ENCODE measurements around the gene CHURC1.

CHURC1 gene

DNA sequence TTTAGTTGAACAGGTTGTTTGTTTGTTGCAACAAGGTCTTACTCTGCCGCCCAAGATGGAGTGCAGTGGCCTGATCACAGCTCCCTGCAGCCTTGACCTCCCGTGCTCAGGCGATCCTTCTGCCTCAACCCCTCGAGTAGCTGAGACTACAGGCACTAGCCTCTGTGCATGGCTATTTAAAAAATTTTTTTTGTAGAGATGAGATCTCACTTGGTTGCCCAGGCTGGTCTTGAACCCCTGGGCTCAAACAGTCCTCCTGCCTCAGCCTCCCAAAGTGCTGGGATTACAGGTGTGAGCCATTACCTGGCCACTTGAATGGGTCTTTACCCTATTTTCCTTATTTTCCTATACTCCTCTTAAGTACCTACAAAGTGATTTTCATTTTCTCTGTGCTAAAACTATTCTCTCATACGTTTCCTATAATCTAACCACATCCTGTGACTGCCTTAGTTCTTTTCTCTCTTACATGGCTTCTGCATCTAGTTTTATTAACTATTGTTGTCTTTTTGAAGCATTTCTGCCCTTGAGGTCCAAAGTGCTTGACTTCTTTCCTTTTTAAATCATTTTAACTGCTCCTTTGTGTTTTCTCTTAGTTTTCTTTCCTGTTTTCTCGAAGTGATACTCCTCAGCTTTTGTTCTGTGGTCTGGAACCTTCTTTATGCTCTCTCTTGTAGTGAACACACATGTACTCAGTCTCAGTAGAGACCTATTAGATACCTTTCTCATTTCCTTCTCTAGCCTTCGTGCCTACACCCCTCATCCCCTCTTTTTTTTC is 14.2 kb downstream of the CHURC1 start:
- no peak for DNase-seq (ENCODE audit: extremely low read depth, low read depth)
- TF ChIP-seq, protein P1, sequence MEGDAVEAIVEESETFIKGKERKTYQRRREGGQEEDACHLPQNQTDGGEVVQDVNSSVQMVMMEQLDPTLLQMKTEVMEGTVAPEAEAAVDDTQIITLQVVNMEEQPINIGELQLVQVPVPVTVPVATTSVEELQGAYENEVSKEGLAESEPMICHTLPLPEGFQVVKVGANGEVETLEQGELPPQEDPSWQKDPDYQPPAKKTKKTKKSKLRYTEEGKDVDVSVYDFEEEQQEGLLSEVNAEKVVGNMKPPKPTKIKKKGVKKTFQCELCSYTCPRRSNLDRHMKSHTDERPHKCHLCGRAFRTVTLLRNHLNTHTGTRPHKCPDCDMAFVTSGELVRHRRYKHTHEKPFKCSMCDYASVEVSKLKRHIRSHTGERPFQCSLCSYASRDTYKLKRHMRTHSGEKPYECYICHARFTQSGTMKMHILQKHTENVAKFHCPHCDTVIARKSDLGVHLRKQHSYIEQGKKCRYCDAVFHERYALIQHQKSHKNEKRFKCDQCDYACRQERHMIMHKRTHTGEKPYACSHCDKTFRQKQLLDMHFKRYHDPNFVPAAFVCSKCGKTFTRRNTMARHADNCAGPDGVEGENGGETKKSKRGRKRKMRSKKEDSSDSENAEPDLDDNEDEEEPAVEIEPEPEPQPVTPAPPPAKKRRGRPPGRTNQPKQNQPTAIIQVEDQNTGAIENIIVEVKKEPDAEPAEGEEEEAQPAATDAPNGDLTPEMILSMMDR (IDR thresholded peaks at IDR 0.05; ENCODE audit: low read depth, low read length, missing control alignments), result no peak
- H3K4me3 ChIP-seq (replicated peaks; ENCODE audit: low read depth, low read length), result no peak overlapping the region

DNA sequence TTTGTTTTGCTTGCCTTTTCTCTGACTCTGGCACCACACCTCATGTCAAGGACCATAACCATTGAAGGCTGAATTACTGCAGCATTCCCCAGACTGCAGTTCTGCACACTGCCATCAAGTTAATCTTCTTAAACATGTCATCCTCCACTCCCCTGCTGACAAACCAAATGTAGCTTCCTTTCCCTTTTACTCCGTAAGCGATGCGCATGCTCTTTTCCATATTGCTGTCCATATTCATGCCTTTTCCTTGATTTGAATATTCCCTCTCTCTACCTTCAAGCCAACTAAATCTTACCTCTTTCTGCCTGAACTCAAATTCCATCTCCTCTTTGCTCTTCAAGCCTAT is 14.7 kb downstream of the CHURC1 start:
- no peak overlapping the region for H3K4me3 ChIP-seq (replicated peaks; ENCODE audit: low read depth, low read length)
- DNase-seq (ENCODE audit: extremely low read depth, low read depth), result no peak
- TF ChIP-seq, protein P1 (IDR thresholded peaks at IDR 0.05; ENCODE audit: low read depth, low read length, missing control alignments), result no peak

DNA sequence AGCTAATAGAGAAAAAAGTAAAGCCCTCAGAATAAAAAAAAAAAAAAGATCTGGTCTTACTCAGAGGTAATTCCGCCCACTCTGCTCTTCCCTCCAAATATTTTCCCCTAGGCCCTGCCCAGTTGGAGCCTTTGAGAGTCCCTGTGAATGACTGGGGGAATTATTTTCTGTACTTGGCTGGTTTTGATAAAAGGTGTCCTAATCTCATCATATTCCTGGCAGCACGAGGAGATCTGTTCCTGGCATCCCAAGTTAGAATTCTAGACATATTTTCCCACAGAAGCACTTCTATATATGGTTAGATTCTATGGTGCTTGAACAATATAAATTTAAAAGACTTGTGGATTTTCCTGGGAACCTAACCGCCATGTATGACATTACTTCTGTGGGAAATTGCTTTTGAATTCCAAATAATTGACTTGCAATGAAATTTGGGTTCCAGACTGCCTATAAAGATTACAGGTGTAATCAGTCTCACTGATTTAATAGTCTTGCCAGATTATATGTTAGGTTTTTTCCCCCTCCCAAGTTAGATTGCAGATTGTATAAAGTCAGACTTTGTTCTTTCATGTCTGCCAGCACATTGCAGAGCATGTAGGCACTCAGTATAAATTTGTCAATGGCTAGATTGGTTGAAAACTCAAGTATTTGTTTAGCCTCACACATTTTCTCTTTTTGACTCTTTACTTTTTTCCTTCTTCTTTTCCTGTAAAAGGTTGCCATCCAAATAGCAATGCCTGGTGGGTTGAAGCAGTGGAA is 16.0 kb downstream of the CHURC1 start:
- DNase-seq (ENCODE audit: extremely low read depth, low read depth), result no peak
- H3K4me3 ChIP-seq (replicated peaks; ENCODE audit: low read depth, low read length), result no peak overlapping the region
- TF ChIP-seq, protein P1 (IDR thresholded peaks at IDR 0.05; ENCODE audit: low read depth, low read length, missing control alignments), result no peak

DNA sequence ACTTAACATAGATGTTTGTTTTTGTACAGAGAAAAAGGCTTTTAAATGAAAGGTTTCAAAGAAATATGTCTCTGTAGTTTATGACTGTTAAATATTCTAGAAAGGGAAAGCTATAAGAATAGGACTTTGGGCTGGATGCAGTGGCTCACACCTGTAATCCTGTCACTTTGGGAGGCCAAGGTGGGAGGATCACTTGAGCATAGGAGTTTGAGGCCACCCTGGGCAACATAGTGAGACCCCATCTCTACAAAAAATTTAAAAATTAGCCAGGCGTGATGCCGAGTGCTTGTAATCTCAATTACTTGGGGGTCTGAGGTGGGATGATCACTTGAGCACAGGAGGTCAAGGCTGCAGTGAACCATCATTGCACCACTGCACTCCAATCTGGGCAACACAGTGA is 16.9 kb downstream of the CHURC1 start:
- no peak for DNase-seq (ENCODE audit: extremely low read depth, low read depth)
- TF ChIP-seq, protein P1 (IDR thresholded peaks at IDR 0.05; ENCODE audit: low read depth, low read length, missing control alignments), result no peak
- H3K4me3 ChIP-seq (replicated peaks; ENCODE audit: low read depth, low read length), result no peak overlapping the region

DNA sequence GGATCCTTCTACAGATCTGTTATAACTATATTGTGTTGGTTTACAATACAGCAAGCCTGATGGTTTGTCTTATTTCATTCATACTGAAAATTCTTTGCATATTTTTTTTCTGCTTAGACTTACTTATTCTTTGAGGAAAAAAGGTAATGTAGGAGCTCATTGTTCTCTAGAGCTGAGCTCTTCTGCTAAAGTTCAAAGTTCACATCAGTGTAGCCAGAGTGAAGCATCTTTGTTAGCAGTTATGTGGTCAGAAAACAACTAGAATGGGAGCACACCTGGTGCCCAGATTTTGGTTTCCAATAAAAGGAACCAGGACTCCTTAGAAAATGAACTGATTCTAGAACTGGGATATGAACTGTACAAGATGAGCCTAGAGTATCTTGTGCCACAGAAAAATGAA is 18.0 kb downstream of the CHURC1 start:
- DNase-seq (ENCODE audit: extremely low read depth, low read depth), result no peak
- TF ChIP-seq, protein P1 (IDR thresholded peaks at IDR 0.05; ENCODE audit: low read depth, low read length, missing control alignments), result no peak
- H3K4me3 ChIP-seq (replicated peaks; ENCODE audit: low read depth, low read length), result no peak overlapping the region

DNA sequence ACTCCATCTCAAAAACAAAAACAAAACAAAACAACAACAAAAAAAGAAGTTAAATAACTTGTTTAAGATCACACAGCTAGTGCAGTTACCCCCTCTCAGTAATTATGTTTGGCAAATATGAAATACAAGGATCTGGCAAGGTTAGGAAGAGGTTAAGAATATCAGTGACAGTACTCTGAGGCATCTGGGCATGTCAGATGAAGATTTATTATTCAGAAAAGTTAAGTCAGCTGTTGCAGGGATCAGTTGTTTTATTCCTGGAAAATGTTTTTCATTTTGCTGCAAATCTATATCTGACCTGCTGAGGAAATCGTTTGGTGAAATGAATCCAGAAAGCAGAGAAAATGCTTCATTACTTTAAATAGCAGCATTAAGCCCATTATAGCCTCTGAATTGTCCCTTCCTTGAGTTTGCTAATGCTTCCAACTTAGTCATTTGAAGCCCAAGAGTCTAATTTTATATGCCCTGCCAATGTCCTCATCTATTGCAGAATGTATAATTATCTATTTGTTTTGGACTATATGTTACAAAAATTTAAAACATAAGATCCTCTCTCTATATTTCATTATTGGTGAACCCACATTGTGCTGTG is 20.2 kb downstream of the CHURC1 start:
- TF ChIP-seq, protein P1 (IDR thresholded peaks at IDR 0.05; ENCODE audit: low read depth, low read length, missing control alignments), result no peak
- no peak for DNase-seq (ENCODE audit: extremely low read depth, low read depth)
- H3K4me3 ChIP-seq (replicated peaks; ENCODE audit: low read depth, low read length), result no peak overlapping the region

All from HFF-Myc (cell line).